Lung microvascular endothelial cell (primary cell): ENCODE data around the gene KIRREL3. TPM values are rescaled to one million over a fixed set of nuclear protein-coding genes. Genes with fewer than 3 reads are reported as not detected.

ENCODE experiments used
- DNase-seq, 2 donors: peaks; one replicate each; pipeline versions ENCODE4 v3.0.0 to v3.0.0-alpha.2; 2010; ENCODE audit warnings: low read depth in 2 of 2
- total RNA-seq: library from RNA; depleted of rRNA; stranded (reverse); fragments of >200 nt; gene quantifications from 2 replicates; pipeline ENCODE4 v1.2.1, GENCODE V29; 2014

The KIRREL3 gene
- total RNA-seq, 1 donor from 2014 or later: under 0.01 TPM

- no peak for DNase-seq
These were observed 362.8 kb downstream of the KIRREL3 start for GRCh38 chr11:126637795-126638175.

- no peak for DNase-seq
These were observed 363.4 kb downstream of the KIRREL3 start for GRCh38 chr11:126636911-126637794.

DNA sequence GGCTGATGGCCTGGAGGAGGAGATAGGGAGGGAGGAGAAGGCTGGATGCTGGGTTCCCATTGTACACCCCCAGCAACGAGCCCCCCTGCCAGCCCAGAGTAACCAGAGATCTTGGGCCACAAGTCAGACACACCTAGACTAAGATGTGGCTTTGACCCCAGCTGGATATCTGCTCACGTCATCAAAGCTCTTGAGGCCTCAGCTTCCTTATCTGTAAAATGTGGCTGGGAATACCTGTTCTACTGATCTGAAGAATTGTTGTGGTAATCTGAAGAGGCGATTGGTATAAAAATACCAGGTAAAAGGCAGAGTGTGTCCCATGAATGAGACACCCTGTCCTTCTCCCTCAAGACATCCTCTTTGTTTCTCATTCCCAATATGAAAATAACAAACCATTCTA, 365.1 kb downstream of the KIRREL3 start:
- no peak for DNase-seq

GRCh38 chr11:126634963-126635362, 365.6 kb downstream of the KIRREL3 start:
- DNase-seq: no peak

GRCh38 chr11:126633330-126633729, 367.2 kb downstream of the KIRREL3 start:
- DNase-seq: no peak

DNA sequence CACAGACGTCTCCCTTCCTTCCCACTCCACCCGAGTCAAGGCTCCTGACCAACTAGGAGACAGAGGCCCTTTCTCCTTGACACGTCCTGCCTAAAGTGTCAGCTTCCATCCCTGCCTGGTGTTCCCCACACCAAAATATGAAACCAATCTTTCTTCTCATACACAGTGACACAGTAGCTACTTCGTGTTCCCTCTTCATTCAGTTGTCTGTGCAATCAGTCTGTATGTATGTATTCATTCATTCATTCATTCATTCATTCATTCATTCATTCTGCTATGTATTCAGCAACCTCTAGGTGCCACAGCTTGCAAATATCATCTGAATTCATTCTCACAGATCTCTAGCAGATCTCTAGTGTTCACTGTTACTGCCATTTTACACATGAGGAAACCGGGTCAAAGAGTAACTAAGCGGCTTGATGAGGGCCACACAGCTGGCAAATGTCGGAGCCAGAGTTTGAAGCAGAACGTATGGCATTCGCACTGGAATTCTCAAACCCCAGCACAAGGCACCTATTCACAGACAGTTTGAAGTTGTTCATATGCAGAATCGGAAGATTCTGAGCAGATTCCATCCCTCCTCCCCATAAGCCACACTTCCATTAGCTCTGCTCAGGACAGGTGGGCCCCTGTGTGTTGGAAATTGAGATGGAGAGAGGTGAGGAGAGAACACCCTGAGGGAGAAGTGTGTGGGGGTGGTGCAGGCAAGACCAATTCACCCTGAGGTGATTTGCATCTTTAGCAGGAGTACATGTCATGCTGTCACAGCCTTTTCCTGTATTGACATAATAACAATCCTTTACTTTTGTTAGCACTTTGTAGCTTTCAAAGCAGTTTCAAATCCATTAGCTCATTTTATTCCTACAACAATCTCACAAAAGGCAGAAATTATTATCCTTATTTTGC, 369.4 kb downstream of the KIRREL3 start:
- no peak for DNase-seq

GRCh38 chr11:126630488-126630887, 370.1 kb downstream of the KIRREL3 start:
- DNase-seq: no peak

DNA sequence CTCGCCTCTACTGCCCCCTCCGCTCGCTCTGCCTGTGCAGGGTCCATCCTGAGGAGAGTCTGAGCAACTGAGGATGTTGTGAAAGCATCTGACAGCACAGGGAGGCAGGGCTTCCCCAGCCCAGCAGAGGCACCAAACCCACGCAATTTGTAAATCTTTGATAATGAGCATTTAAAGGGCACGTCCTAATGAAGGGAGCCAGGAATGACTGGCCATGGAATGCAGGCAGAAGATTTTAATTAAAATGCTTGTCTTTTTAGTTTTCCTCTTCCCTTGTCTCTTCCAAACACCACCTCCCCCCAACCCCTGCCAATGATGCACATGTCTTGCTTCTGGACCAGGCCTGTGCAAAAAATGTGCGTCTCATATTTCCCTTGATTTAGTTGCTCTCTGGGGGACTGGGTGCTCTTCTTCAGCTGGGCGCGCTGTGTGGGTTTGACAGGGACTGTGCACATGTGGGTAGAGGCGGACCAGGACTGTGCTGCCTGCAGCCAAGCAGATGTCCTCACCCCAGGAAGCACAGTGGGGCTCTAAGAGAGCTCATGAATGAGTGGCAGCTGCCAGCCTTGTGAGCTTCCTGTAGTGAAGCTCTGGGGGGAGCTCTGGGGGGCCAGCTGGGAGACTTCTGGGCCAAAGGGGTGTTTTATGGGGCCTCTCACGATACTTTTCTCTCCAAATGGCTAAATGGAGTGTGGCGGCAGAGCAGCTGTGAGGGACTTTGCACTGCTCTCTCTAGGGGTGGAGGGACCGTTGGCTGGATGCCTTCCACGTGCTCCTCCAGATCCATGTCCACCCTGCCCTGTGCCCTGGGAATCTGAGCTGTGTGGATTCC, 371.6 kb downstream of the KIRREL3 start:
- no peak for DNase-seq

DNA sequence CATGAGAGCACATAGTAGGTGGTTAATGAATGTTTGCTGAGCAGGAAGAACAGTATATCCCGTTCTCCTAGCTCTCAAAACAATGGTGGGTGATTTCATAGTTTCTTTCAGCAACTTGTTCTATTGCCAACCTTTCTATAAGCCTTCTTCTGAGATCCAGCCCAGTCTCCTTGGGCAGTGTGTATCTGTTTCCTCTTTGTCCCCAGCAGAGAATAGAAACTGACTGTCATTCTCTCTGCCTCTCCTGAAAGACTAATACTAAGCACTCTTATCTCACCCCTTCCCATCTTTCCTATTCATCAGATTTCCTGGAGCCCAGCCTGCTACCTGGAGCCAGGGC, 372.1 kb downstream of the KIRREL3 start:
- no peak for DNase-seq

DNA sequence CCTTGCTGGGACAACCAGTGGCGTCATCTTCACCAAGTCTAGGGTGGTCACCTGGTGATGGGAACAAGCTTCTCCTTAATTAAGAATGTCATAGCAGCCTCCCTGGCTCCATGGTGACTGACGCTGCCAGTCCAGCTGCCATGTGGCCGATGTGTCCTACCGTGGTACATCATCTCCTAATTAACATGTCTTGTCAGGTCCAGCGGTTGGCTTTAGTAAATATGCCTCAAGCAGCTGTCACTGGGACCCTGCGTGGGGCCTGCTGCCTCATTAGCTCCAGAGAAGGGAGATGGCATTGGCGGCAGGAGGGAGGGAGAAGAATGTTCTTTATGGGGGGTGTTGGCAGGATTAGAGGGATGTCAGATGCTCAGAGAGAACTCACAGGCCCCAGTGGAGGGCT, 373.1 kb downstream of the KIRREL3 start:
- no peak for DNase-seq

- no peak for DNase-seq
These were observed 376.1 kb downstream of the KIRREL3 start for GRCh38 chr11:126624506-126624905.

DNA sequence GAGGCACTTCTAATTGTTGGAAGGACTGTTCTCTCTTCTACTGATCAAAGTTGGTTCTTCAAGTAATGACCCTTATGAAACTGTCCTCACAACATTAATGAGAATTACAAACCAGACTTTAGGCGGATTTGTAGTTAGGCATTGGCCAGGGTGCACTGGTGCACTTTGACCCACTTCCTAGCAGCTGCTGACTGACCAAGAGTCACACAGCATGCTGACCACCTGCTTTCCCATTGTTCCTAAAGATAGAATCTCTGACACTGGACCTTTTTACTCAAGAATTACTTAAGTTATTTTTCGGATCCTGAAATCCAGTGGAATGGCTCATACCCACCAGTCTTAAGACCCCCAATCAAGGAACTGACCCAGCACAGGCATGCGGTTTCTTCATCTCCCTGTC, 381.1 kb downstream of the KIRREL3 start:
- DNase-seq: no peak

GRCh38 chr11:126615845-126616244, 384.7 kb downstream of the KIRREL3 start:
- no peak for DNase-seq

DNA sequence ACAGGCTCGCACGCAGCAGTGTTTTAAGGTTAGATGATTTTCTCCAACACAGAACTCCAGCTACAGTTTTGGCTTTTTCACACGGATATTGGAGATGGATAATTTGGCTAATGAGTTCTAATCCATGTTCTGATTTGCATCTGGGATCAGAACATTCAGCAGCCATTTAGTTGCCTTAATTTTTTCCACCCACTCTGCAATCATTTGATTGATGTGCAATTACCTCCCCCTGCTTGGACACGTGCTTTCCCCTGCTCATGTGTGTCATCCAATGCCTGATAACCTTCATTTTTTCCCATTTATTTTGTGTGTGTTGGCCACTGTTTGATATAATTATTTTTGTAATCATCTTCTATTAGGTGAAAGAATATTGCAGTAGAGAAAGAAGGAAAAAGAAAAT, 387.3 kb downstream of the KIRREL3 start:
- DNase-seq: no peak

GRCh38 chr11:126612671-126613070, 387.9 kb downstream of the KIRREL3 start:
- DNase-seq: no peak

- no peak for DNase-seq
These were observed 389.1 kb downstream of the KIRREL3 start for GRCh38 chr11:126611438-126611837.

GRCh38 chr11:126608658-126609057, 391.9 kb downstream of the KIRREL3 start:
- DNase-seq: no peak

GRCh38 chr11:126607776-126608541, 392.6 kb downstream of the KIRREL3 start:
- no peak for DNase-seq

DNA sequence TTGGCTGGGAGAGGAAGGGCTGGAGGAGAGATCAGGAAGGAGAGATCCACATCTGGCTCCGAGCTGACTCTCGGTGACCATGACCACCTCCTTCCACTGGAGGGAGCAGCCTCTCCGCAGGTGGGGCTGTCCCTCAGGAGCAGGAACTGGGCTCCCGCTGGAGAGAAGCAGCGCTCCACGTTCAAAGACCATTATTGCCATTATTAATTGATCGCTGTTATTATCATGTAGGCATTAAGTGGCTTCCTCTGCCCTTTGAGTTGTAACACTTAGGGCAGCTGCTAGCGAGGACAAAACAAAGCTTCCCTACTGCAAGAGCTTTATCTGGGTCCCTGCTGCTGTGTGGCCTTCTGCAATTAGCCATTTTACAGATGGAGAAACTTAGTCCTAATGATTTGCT, 393.2 kb downstream of the KIRREL3 start:
- DNase-seq: peak; percentile 20 to 33

DNA sequence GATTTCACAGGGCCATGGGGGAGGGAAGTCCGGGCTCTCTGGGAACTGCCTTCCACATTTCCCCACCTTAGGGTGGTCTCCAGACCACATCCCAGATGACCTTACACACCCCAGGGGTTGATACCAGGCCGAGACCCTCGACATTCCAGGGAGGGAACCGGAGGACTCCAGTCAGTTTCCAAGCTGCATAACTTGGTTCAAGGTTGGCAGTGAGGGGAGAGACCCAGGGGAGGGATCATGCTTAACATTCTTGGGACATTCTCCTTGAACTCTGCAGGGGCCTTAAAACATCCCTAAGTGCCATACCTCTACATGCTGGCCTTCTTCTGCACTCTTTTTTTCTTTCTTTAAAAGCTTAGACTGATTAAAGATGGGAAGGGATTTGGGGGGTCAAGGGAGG, 394.1 kb downstream of the KIRREL3 start:
- no peak for DNase-seq

- no peak for DNase-seq
These were observed 396.1 kb downstream of the KIRREL3 start for GRCh38 chr11:126604461-126604860.
